Breast epithelium (tissue), 3 donors: Measurements from ENCODE around the gene EPB41.

Source experiments
- CTCF ChIP-seq, 3 donors: fragments of 450-650 bp; IDR thresholded peaks; one replicate each; pipeline ENCODE4 v1.5.1; 2016 to 2017; ENCODE audit warnings: antibody characterized with exemption in 3 of 3, mild to moderate bottlenecking in 3 of 3, moderate library complexity in 3 of 3
- POLR2A ChIP-seq: fragments of 450-650 bp; IDR thresholded peaks from one replicate; pipeline ENCODE4 v1.6.1; 2016; ENCODE audit warnings: antibody characterized with exemption, mild to moderate bottlenecking, moderate library complexity
- POLR2AphosphoS5 ChIP-seq, 3 donors: sonication (generic); formaldehyde crosslinking; IDR thresholded peaks; one replicate each; pipeline ENCODE4 v1.6.1; 2017; ENCODE audit warnings: antibody characterized with exemption in 3 of 3

GRCh38 chr1:28954126-28954726, 39.9 kb downstream of the EPB41 start:
- TF ChIP-seq CTCF (IDR thresholded peaks at IDR 0.05): no peak
- TF ChIP-seq POLR2A: no peak
- no peak for TF ChIP-seq POLR2AphosphoS5 (IDR thresholded peaks at IDR 0.05)
